HuH-7.5 (cell line): ENCODE measurements around the gene EPO.
"Not testable (repeated sequence)": the region's sequence is repeated elsewhere in the genome, so short reads cannot be mapped to it uniquely, and the experiment has no call there.

Source experiments
- DNase-seq: peaks from one replicate; pipeline ENCODE4 v3.0.0; 2011; ENCODE audit warnings: low spot score

The EPO gene

GRCh38 chr7:100682991-100683658 lies 37.1 kb upstream of the EPO start:
- DNase-seq = no peak

DNA sequence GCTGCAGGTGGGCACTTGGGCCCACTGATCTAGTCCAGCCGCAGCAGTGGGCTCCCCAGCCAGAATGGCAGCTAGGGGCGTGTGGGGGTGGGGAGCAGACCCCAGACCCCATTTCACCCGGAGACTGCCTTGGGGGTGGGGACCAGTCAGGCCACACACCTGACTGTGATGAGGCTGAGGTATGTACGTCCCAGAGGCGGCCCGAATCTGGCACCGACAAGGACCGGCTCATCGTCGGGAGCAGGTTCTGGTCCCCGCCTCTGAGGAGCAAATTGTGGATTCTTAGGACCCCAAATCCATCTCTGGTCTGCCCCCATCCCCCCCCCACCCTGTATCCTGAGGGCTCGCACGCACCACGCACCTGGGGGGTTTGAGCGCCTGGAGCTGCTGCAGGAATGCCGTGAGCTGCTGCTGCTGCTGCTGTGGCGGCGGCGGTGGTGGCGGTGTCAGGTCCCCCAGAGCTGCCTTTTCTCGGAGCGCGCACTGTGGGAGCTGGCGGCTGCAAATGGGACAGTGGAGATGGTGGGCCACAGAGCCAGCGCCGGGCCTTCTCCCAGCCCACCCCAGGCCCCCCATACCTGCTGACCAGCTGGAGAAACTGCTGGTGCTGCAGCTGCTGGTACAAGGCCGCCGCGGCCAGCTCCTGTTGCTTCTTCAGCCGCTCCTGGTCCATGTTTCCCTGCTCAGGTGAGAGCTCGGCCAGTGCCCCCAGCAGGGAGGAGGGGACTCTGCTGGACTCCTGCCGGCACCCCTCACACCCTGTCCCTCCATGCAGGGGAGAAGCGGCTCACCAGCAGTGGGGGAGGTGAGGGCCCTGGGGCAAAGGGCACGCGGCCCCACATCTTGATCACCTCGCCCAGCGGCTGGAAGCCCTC lies 36.4 kb upstream of the EPO start:
- no peak for DNase-seq

GRCh38 chr7:100684534-100685042 lies 35.7 kb upstream of the EPO start:
- DNase-seq = no peak

- DNase-seq = no peak
Measured at GRCh38 chr7:100685049-100685605, 35.1 kb upstream of the EPO start.

DNA sequence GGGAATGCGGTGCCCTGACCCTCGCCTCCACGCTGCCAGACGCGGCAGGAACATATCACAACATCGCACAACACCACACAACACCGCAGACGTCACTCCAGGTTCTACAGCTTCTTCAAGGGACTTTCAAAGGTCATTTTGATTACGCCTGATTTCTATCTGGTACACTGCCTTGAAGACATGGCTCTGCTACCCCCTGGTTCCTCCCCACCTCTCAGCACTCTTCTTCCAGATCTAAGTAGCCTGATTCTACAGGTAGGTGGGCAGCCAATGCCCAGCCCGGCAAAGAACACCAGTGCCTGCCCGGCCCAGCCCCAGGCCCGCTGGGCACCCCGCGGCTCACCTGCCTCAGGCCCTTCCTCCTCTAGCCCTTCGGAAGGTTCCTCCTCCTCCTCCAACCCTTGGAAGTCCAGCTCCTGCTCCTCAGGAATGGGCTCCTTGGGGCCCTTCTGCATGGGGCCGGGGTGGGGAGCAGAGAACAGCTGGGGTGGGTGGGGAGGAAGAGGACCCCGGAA lies 34.6 kb upstream of the EPO start:
- no peak for DNase-seq

- no peak for DNase-seq
Measured at GRCh38 chr7:100686201-100686821, 34.0 kb upstream of the EPO start.

GRCh38 chr7:100686822-100687211 lies 33.5 kb upstream of the EPO start:
- no peak for DNase-seq

- no peak for DNase-seq
Measured at GRCh38 chr7:100687261-100687660, 33.0 kb upstream of the EPO start.

- no peak for DNase-seq
Measured at GRCh38 chr7:100687751-100688300, 32.4 kb upstream of the EPO start.

GRCh38 chr7:100688326-100688860 lies 31.9 kb upstream of the EPO start:
- DNase-seq = no peak

- DNase-seq = no peak
Measured at GRCh38 chr7:100689230-100690135, 30.8 kb upstream of the EPO start.

DNA sequence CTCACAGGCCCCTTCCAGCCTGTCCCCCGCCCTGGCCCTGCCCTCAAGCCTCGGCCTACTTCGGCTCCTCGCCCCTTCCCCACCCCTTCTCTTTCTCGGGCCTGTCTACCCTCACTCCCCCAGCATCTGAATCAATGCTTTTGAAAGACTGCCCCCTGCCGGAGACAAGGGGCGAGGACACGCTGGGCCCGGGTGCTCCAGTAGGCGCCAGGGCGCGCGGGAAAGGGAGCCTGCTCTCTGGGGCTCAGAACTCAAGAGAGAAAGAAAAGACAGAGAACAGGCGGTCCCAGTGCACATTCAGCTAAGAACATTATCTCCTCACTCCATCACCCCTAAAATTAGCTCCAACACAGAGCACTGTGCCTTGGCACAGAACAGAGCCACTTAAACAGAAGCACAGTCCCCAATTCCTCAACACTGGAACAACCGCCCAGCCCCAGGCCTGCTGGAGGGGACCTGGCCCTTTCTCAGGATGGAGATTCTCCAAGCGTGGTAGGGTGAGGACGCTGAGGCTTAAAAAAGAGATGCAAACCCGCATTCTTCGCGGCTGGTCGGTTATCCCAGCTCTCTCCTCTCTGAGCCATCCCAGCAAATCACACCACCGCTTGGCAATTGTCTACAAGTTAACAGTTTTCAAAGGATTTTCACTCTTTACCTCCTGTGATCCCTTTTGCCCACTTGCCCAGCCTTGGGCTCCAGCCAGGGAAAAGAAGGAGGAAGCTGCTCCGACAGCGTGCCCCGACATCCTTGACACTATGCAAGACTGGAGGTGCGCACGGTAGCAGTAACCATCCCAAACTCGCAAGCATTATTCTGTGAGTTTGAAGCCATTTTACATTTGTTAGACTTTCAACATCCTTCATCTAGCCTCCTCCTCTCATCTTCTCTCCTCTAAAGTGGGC lies 28.3 kb upstream of the EPO start:
- DNase-seq = peak; percentile 99

DNA sequence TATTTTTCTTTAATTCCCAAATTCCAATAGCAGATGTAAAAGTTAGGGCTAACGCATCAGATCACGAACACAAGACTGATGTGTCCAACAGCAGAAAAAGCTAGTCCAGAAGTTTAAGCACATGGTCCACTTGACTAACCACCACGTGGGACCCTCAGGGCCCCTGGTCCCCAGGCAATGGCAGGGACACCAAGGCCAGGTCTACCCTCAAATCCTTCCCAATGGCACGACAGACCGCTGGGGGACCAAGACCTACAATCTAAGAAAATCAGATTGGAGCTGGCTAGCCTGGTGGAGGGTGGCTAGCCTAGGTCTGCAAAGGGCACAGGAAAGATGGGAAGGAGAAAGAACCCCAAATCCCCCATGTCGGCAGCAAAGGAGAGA lies 27.7 kb upstream of the EPO start:
- no peak for DNase-seq

DNA sequence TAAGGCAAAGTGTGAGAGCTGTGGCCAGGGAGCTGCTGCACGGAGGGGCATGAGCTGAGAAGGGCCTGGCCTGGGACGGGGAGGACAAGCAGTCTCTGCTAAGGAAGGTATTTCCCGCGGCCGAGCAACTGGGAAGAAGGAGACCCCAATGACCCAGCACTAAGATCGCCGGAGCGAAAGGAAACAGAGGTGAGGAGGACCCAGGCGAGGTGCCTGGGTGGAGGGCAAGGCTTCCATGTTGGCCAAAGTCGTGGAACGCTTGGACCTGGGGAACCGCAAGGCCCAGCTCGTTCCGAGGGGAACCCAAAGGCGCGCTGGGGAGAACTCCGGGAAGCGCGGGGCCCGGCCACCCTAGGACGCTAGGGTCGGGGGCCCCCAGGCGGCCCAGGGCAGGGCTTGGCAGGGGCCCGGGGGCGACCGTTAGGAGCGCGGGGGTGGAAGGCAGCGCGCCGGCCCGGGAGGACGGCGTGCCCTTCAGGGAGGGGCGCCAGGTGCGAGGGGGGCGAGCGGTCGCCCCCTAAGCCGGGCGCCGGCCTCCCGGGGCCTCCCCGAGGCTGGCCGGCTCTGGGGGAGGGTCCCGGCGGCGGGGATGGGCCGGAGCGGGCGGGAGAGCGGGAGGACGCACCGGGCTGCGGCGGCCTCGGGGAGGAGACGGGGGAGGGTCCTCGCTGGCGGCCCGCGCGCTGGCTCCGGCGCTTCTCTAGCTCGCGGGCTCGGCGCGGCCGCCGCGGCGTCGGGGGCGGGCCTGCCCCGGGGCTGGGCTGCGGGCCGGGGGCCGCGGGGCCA lies 26.8 kb upstream of the EPO start:
- no peak for DNase-seq

DNA sequence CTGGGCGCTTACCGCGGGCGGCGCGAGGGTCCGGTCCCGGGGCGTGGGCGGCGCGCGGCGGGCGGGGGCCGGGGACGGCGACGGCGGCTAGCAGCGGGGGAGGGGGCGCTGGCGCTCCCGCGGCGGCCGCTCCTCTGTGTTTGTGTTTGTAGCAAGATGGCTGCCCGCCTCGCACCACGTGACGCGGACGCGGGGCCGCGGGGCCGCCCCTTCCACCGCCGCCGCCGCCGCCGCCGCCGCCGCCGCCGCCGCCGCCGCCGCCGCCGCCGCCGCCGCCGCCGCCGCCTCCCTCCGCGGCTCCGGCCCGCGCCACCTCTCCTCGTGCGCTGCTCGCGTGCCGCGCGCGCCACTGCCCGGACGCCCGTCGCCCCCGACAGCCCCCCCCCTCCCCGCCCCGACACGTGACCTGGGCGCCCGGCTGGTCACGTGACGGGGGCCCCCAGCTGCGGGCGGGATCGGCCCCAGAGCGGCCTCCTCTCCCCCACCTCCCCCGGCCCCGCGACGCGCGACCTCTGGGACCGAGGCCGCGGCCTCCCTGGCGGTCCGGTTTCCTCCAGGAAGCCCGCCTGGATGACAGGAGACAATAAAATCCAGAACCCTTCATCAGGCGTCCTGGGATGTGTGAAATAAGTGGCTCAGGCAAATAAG lies 26.0 kb upstream of the EPO start, which contains the start of gene GIGYF1:
Gene GIGYF1 (minus strand): TSS at position 153 of the 648 bp plus-strand sequence. CDS start 6,012 bp downstream, outside the sequence.
- DNase-seq = peak; percentile 98

GRCh38 chr7:100696123-100696521 lies 24.1 kb upstream of the EPO start:
- DNase-seq = no peak

DNA sequence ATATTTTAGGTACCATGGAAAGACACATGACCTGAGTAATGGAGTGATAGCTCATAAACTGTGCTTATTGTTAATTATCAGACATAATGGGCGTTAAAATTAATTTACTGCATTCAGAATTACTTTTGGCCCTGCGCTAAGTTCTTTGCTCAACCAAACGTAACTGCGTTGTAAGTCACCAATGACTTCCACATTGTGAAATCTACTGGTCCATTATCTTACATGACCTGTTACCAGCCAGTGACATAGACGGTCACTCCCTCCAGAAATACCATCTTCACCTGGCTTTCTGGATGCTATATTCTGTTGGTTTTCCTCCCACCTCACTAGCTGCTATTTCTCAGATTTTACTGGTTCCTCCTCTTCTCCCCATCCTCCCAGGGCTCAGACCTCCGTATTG lies 21.2 kb upstream of the EPO start:
- DNase-seq = no peak

DNA sequence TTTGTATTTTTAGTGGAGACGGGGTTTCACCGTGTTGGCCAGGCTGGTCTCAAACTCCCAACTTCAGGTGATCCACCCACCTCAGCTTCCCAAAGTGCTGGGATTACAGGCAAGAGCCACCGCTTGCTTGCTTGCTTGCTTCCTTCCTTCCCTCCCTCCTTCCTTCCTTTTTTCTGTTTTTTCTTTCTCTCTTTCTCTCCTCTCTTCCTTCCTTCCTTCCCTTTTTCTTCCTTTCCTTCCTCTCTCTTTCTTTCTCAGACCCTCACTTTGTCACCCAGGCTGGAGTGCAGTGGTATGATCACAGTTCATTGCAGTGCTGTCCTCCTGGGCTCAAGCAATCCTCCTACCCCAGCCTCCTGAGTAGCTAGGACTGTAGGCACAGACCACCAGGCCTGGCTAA lies 19.2 kb upstream of the EPO start:
- not testable (repeated sequence) for DNase-seq
